Tibial nerve (tissue), 4 donors: ENCODE measurements around the gene RAP1B. TPM values are rescaled to one million over a fixed set of nuclear protein-coding genes. Genes with fewer than 3 reads are reported as not detected.

Experiments used
- DNase-seq, 2 donors: peaks; one replicate each; pipeline ENCODE4 v3.0.0-alpha.2; 2019; ENCODE audit warnings: low spot score in 2 of 2
- H3K27ac ChIP-seq, 4 donors: fragments of 200-600 bp; sonication (generic) in 3 of 4; one replicate each; pipeline ENCODE4 v1.5.1; 2017 to 2019; ENCODE audit warnings: mild to moderate bottlenecking in 1 of 4
- H3K27me3 ChIP-seq, 2 donors: fragments of 200-600 bp; sonication (generic) in 1 of 2; one replicate each; pipeline versions ENCODE4 v1.5.1 to v1.6.0; 2017 to 2019
- H3K36me3 ChIP-seq, 3 donors: fragments of 200-600 bp; sonication (generic); one replicate each; pipeline ENCODE4 v1.5.1; 2018 to 2019
- H3K4me1 ChIP-seq, 4 donors: fragments of 200-600 bp; sonication (generic) in 3 of 4; one replicate each; pipeline ENCODE4 v1.5.1; 2017 to 2019
- H3K4me3 ChIP-seq, 4 donors: fragments of 200-600 bp; sonication (generic) in 3 of 4; one replicate each; pipeline ENCODE4 v1.5.1; 2017 to 2019; ENCODE audit warnings: mild to moderate bottlenecking in 1 of 4, moderate library complexity in 1 of 4
- H3K9me3 ChIP-seq, 4 donors: fragments of 200-600 bp; sonication (generic) in 3 of 4; one replicate each; pipeline ENCODE4 v1.5.1; 2017 to 2019
- EP300 ChIP-seq, 2 donors: sonication (generic); formaldehyde crosslinking; IDR thresholded peaks; one replicate each; pipeline ENCODE4 v1.6.1; 2017; ENCODE audit warnings: antibody characterized with exemption in 2 of 2, mild to moderate bottlenecking in 1 of 2
- POLR2A ChIP-seq, 2 donors: fragments of 450-650 bp; IDR thresholded peaks; one replicate each; pipeline ENCODE4 v1.6.1; 2017; ENCODE audit warnings: antibody characterized with exemption in 2 of 2, mild to moderate bottlenecking in 2 of 2, moderate library complexity in 2 of 2
- WGBS, 2 donors: methylation state at CpG; one replicate each; pipeline ENCODE4 v1.1.5; 2018; 5-methylcytosine and 5-hydroxymethylcytosine counted together
- total RNA-seq, 4 donors: library from RNA; depleted of rRNA; stranded (reverse); fragments of >200 nt; gene quantifications; one replicate each; pipeline ENCODE4 v1.1.0, GENCODE V29; 2016
- TF ChIP-seq, protein P1 (sequence below), 5 experiments: fragments of 200-600 bp in 3 of 5; fragments of 450-650 bp in 2 of 5; sonication (generic) in 3 of 5; IDR thresholded peaks; one replicate each; pipeline ENCODE4 v1.5.1; 2016 to 2019; ENCODE audit warnings: antibody characterized with exemption in 5 of 5, mild to moderate bottlenecking in 3 of 5, moderate library complexity in 2 of 5

The RAP1B gene
- total RNA-seq = 100 to 1,000 TPM; 117 to 194 (median 161) TPM

DNA sequence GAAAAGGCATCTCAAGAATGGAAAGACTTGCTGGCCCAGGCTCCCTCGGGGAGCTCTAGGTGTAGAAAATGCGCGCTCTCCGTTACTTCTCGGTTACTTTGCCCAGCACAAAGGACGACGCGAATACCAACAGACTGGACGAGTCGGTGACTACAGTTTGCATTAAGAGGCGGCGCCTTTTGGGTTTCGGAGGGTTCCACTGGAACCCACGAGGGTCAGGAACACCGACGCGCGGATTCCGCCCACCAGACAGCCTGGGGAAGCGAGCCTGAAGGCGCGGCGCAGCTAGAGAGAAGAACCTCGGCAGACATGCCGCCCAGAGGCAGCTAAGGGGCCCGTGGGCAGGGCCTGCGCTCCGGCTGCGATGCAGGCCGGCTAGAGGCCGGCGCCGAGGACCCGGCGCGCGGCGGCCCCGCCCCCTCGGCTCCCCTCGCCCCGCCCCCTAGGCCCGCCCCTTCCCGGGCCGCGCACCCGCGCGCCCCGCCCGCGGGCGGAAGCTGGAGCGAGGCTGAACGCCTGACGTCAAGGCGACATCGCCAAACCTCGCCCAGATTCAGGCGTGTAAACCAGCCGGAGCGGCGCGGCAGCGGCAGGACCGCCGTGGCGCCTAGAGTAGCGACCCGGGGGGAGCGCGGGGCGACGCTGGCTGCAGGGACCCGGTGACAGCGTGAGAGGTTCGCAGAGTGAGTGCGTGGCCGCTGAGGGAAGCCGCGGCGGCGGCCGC is at the start of gene RAP1B:
Gene RAP1B (plus strand): TSS at position 530 of the 724 bp plus-strand sequence. CDS start 37,826 bp downstream, outside the sequence.
- DNase-seq = peak; percentile 72 to 74
- 0 to 2% methylated on average over 29 to 43 of the region's 84 CpGs for WGBS, 2 donors
- Histone ChIP-seq H3K27me3 (no peaks in the 10 kb centered on the region), H3K9me3 (no peaks in the 10 kb centered on the region), H3K4me3 (peak within 1 kb of the TSS; percentile 68 to 82 (median 76)), H3K27ac (peak within 1 kb of the TSS; percentile 95 to 98 (median 96)), H3K4me1 (peaks cover 0 to 42% (median 32%) of the 10 kb centered on the region in 4 donors), H3K36me3 (no peaks in the 10 kb centered on the region)
- peak in 1 of 2 donors; percentile 98 for TF ChIP-seq EP300 (IDR thresholded peaks at IDR 0.05)
- TF ChIP-seq POLR2A (IDR thresholded peaks at IDR 0.05) = peak; percentile 97 to 98
- TF ChIP-seq, protein P1, sequence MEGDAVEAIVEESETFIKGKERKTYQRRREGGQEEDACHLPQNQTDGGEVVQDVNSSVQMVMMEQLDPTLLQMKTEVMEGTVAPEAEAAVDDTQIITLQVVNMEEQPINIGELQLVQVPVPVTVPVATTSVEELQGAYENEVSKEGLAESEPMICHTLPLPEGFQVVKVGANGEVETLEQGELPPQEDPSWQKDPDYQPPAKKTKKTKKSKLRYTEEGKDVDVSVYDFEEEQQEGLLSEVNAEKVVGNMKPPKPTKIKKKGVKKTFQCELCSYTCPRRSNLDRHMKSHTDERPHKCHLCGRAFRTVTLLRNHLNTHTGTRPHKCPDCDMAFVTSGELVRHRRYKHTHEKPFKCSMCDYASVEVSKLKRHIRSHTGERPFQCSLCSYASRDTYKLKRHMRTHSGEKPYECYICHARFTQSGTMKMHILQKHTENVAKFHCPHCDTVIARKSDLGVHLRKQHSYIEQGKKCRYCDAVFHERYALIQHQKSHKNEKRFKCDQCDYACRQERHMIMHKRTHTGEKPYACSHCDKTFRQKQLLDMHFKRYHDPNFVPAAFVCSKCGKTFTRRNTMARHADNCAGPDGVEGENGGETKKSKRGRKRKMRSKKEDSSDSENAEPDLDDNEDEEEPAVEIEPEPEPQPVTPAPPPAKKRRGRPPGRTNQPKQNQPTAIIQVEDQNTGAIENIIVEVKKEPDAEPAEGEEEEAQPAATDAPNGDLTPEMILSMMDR (IDR thresholded peaks at IDR 0.05) = peak in 1 of 5 experiments; percentile 12

- Histone ChIP-seq H3K36me3 (no peaks in the 10 kb centered on the region), H3K4me3 (no peak overlapping the region), H3K9me3 (no peaks in the 10 kb centered on the region), H3K27me3 (no peaks in the 10 kb centered on the region), H3K27ac (no peak overlapping the region), H3K4me1 (peaks cover 0 to 9% (median 2%) of the 10 kb centered on the region in 4 donors)
- TF ChIP-seq, protein P1 (IDR thresholded peaks at IDR 0.05) = no peak
- TF ChIP-seq EP300 (IDR thresholded peaks at IDR 0.05) (no peak), POLR2A (IDR thresholded peaks at IDR 0.05) (no peak)
- DNase-seq = no peak
- WGBS, 2 donors = 83 to 86% methylated on average over 10 of the region's 10 CpGs
Measured at GRCh38 chr12:68561830-68562229, 48.9 kb upstream of the RAP1B start.

DNA sequence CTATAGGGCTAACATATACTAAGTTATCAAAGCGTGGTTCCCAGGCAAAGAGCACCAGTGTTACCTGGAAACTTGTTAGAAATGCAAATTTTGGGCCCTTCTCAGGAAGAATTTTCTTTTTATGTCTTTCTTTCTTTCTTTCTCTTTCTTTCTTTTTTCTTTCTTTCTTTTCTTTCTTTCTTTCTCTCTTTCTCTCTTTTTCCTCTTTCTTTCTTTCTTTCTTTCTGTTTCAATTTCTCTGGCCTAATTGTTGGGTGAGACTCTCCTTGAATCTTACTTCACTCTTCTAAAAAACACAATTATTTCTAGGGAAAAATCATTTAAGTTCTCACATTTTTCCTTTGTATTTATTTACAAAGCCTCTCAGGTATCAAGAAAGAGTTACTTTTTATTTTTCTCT is 46.5 kb upstream of the RAP1B start:
- Histone ChIP-seq H3K4me1 (peaks cover 0 to 9% (median 2%) of the 10 kb centered on the region in 4 donors), H3K4me3 (no peak overlapping the region), H3K9me3 (no peaks in the 10 kb centered on the region), H3K27ac (no peak overlapping the region), H3K36me3 (no peaks in the 10 kb centered on the region), H3K27me3 (no peaks in the 10 kb centered on the region)
- DNase-seq = no peak
- TF ChIP-seq POLR2A (IDR thresholded peaks at IDR 0.05) (no peak), EP300 (IDR thresholded peaks at IDR 0.05) (no peak)
- TF ChIP-seq, protein P1 (IDR thresholded peaks at IDR 0.05) = no peak
- 85 to 92% methylated on average over 1 of the region's 1 CpG for WGBS, 2 donors

DNA sequence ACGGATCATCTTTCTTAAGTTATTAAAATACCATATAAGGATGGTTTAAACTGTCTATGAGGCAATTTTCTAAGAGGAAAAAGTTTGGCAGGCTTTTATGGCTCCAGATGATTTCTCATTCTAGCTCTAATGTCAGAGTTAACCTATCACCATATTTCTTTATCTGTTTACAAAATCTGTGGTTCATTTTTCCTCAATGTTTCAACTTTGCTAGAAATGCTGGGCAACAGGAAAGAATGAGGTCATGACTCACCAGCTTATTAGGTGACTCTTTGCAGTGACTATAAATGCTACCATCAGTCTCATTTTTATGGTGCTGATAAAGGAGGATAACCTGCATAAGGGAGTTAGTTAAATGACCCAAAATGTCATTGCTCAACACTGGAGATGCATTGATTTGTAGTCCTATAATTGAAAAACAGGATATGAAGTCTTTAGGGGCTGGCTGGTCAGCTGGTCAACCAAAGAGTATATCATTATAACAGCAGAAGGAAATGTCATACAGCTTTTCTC is 45.3 kb upstream of the RAP1B start:
- 21 to 29% methylated on average over 1 of the region's 1 CpG for WGBS, 2 donors
- Histone ChIP-seq H3K27me3 (no peaks in the 10 kb centered on the region), H3K36me3 (no peaks in the 10 kb centered on the region), H3K27ac (no peak overlapping the region), H3K9me3 (no peaks in the 10 kb centered on the region), H3K4me1 (peaks cover 0 to 4% (median under 1%) of the 10 kb centered on the region in 4 donors), H3K4me3 (no peak overlapping the region)
- DNase-seq = no peak
- TF ChIP-seq, protein P1 (IDR thresholded peaks at IDR 0.05) = no peak
- TF ChIP-seq POLR2A (IDR thresholded peaks at IDR 0.05) (no peak), EP300 (IDR thresholded peaks at IDR 0.05) (peak in 1 of 2 donors; percentile 7)

DNA sequence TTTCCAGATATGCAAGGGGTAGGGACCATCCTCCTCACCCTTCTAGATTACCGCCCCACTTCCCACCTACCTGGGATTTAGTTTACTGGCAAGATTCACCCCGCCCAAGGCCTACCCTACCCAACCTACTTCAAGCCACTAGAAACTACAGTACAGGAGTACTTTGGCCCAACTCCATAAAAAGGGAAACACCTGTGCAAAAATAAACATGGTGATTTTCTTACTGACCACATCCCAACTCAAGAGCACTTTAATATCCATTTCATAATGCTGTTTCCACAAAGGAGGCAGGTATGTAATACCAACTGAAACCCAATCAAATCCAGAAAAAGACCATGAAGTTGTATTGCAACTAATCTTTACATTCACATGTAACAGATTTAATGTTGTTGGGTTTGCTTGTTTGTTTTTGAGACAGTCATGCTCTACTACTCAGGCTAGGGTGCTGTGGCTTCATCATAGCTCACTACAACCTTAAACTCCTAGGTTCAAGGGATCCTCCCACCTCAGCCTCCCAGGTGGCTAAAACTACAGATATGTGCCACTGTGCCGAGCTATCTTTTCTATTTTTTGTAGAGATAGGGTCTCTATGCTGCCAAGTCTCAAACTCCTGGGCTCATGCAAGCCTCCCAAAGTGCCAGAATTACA is 41.7 kb upstream of the RAP1B start:
- Histone ChIP-seq H3K4me3 (no peak overlapping the region), H3K27ac (no peak overlapping the region), H3K36me3 (no peaks in the 10 kb centered on the region), H3K9me3 (no peaks in the 10 kb centered on the region), H3K4me1 (peaks cover 0 to 4% (median 0%) of the 10 kb centered on the region in 4 donors), H3K27me3 (no peaks in the 10 kb centered on the region)
- WGBS, 2 donors = 93 to 97% methylated on average over 3 of the region's 3 CpGs
- no peak for DNase-seq
- no peak for TF ChIP-seq POLR2A (IDR thresholded peaks at IDR 0.05)
- TF ChIP-seq EP300 (IDR thresholded peaks at IDR 0.05) = no peak
- TF ChIP-seq, protein P1 (IDR thresholded peaks at IDR 0.05) = no peak
